HG02852 (cell line): Measurements from ENCODE around the gene DSG1.
"Not testable (repeated sequence)": the region's sequence is repeated elsewhere in the genome, so short reads cannot be mapped to it uniquely, and the experiment has no call there.

Experiments
- ATAC-seq: cut with Tn5 transposase; IDR thresholded peaks from one replicate; pipeline ENCODE4 v1.9.1; 2021; ENCODE audit warnings: mild to moderate bottlenecking, moderate library complexity; ENCODE audit not compliant: unreplicated experiment

DSG1 gene

GRCh38 chr18:31317860-31318259, at the start of gene DSG1:
DSG1 (plus strand) TSS chr18:31318160; CDS start chr18:31318301, 141 bp downstream.
- ATAC-seq, result no peak

- no peak for ATAC-seq
Measured at GRCh38 chr18:31268985-31269406, 49.0 kb upstream of the DSG1 start.

- ATAC-seq, result no peak
Measured at GRCh38 chr18:31269566-31269965, 48.4 kb upstream of the DSG1 start.

DNA sequence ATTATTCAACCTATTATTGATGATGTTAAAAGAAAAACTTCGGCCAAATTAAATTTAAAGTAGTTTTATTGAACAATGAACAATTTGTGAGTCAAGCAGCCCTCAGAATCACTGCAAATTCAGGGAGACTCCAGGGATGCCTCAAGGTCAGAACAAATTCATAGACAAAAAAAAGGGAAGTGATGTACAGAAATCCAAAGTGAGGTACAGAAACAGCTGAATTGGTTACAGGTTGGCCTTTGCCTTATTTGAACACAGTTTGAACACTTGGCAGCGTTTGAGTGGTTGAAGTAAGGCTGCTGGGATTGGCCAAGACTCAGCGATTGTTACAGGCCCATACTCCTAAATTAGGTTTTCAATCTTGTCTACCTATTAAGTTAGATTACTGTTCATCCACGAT, 47.4 kb upstream of the DSG1 start:
- no peak for ATAC-seq

- no peak for ATAC-seq
Measured at GRCh38 chr18:31273812-31274527, 44.0 kb upstream of the DSG1 start.

DNA sequence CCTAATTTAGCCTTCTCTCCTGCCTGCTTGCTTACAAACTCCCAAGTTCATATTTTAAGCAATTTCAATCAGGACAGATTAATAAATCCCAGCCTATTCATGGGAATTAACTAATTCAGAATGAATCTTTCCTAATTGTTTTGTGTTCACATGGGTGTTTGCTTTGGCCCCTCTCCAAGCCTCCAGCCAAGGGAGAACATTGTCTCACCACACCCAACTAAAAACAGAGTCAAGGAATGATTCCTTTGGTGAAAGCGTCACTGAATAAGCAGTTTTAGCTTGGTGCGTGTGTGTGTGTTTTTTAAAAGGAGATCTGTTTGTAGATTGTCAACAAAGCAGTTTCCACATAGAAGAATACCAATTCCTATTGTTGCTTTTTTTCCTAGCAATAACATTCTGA, 43.0 kb upstream of the DSG1 start:
- ATAC-seq, result no peak

- ATAC-seq, result no peak
Measured at GRCh38 chr18:31275722-31276463, 42.1 kb upstream of the DSG1 start.

GRCh38 chr18:31278609-31279071, 39.3 kb upstream of the DSG1 start:
- no peak for ATAC-seq

DNA sequence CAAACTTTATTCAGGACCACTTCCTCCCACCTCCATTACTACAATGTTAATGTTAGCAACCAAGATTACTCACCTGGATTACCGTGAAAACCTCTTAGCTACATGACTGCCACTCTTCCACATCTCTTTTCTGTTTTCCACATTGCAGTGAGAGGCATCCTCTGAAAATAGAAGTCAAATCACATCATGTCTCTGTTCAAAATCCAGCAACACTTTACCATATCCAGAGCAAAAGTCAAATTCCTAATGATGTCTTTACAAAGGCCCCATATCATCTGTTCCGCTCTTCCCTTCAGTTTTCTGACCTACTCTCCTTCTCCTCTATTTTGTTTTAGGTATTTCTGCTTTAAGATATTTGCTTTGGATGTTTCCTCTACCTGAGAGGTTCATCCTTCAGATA, 37.5 kb upstream of the DSG1 start:
- no peak for ATAC-seq

- no peak for ATAC-seq
Measured at GRCh38 chr18:31281437-31281836, 36.5 kb upstream of the DSG1 start.

DNA sequence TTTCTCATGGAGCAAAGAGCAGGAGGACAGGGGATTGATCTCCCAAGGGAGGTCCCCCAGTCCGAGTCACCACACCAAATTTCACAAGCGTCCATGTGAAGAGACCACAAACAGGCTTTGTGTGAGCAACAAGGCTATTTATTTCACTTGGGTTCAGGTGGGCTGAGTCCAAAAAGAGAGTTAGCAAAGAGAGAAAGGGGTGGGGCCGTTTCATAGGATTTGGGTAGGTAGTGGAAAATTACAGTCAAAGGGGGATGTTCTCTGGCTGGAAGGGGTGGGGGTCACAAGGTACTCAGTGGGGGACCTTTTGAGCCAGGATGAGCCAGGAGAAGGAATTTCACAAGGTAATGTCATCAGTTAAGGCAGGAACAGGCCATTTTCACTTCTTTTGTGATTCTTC, 28.5 kb upstream of the DSG1 start:
- not testable (repeated sequence) for ATAC-seq

- ATAC-seq, result no peak
Measured at GRCh38 chr18:31291688-31292087, 26.3 kb upstream of the DSG1 start.

DNA sequence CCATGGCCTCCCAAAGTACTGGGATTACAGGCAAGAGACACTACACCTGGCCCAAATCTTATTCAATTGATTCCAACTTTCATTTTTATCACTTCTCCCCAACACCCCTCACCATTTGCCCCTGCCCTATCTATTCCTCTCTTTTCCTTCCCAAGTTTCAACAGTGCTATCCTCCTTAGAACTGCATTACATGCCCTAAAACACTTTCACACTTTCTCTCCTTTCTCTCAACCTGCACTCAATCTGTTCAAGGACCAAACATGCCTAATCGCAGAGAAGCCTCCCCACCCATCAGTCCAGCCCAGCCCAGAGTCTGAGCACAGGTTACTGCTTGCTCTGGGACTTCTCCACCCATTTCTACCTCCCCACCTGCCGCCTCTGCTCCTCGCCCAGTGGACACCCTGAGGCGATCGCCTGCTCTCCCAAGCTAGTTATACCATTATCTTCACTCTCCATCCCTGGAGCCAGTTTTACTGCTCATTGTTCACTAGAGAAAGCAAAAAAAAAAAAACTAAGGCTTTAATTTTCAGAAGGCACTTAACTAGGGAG, 23.7 kb upstream of the DSG1 start:
- ATAC-seq, result no peak

- ATAC-seq, result no peak
Measured at GRCh38 chr18:31297248-31297647, 20.7 kb upstream of the DSG1 start.

GRCh38 chr18:31301201-31301655, 16.7 kb upstream of the DSG1 start:
- no peak for ATAC-seq

DNA sequence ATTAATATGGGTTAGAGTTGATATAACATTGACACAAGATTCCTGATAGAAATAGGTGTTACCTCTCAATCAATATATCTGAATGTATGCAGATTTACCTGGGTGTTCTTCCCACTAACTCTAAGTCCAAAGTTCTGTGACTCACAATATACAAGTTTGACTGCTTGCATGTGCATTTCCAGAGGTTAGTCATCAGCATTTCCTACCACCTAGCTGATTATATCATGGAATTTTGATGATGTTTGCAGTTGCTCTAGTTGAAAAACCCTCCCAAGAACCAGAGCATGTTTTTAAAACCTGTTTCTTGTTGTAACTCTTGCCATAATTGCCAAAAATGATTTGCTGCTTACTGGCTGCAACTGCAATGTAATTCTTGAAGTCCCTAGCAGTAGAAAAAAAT, 15.0 kb upstream of the DSG1 start:
- ATAC-seq, result no peak

DNA sequence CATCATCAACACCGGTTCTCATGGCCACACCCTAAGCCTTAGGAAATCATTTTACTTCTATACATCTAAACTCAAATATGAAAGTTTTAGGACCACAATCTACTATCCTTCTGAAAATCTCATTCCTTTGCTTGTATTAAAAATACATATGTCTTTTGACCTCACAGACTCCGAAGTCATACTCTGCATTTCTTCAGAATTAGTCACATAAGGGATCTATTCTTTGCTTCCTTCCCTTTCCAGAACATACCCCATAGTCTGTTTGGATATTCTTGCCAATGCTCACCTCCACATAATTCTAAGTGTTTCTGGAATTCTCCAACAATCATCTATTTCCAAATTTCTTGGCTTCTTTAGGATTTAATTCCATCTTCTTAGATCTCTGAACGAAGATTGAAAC, 14.2 kb upstream of the DSG1 start:
- ATAC-seq, result no peak

DNA sequence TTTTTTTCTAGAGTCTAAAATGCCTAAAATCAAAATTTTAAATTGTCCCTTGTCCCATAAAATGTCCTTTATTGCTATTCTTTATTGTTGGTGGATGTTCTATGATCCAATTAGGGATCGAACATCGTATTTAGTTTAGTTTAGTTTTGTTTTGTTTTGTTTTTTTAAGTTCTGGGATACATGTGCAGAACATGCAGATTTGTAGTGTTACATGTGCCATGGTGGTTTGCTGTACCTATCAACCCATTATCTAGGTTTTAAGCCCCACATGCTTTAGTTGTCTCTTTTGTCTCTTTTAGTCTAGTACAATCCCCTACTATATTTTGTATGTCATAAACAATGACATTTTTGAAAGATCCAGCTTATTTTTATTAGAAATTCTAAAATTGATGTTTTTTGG, 8.8 kb upstream of the DSG1 start:
- no peak for ATAC-seq

GRCh38 chr18:31316974-31317373, 986 bp upstream of the DSG1 start:
- no peak for ATAC-seq

DNA sequence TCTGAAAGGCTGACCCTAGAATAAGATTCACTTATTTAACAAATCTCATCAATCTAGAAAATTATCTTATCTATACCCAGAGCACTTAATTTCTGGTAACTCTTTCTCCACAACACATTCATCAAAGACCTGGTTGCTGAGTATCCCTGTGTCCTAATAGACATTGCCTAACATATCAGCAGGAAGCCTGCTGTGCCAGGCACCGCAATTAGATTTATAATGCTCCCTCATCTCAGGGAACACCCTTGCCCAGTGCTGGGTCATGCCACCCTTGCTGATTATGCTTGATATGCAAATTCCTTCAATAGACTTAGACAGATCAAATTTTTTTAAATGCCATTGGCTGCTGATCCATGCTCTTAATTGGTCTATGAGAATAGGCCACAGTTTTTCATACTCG, 3.8 kb downstream of the DSG1 start:
- ATAC-seq, result no peak

DNA sequence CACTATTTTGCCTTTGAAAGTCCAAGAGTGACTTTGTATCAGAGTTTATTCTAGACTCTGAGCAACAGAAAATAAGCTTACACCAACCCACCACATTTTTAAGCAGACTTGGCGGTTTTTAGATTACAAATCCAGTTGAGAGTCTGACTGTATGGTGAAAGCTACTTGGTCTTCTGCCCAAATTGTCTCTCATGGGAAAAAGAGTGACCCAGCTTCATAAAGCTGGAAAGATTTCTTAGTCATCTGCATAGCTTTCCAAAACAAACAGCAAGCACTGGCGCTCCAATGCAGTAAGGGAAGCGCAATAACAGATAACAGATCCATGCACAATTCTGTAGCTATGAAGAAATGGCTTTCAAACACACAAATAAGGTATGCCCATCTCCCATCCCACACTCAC, 7.1 kb downstream of the DSG1 start:
- ATAC-seq, result no peak
